Neuron (in vitro differentiated cells): ENCODE measurements around the gene FHOD3.

Source experiments
- H2AFZ ChIP-seq: one replicate; pipeline ENCODE4 v1.6.1; 2013; ENCODE audit warnings: low read depth, mild to moderate bottlenecking, inconsistent platforms, low read length, moderate library complexity
- H3K27me3 ChIP-seq: one replicate; pipeline ENCODE4 v1.6.1; 2013; ENCODE audit warnings: low read length; ENCODE audit not compliant: insufficient read depth
- H3K36me3 ChIP-seq: one replicate; pipeline ENCODE4 v1.6.1; 2013; ENCODE audit warnings: low read length; ENCODE audit not compliant: insufficient read depth
- H3K4me1 ChIP-seq: one replicate; pipeline ENCODE4 v1.6.1; 2013; ENCODE audit warnings: low read length; ENCODE audit not compliant: insufficient read depth
- H3K4me3 ChIP-seq: 2 replicates; pipeline ENCODE4 v1.5.1; 2013; ENCODE audit warnings: mild to moderate bottlenecking, low read length, moderate library complexity
- H3K9me3 ChIP-seq: one replicate; pipeline ENCODE4 v1.6.1; 2013; ENCODE audit warnings: low read length

FHOD3 gene

GRCh38 chr18:36665952-36666351 lies 368.4 kb downstream of the FHOD3 start:
- Histone ChIP-seq H3K27me3 (no peaks in the 10 kb centered on the region), H3K9me3 (no peaks in the 10 kb centered on the region), H3K4me3 (no peak overlapping the region), H2AFZ (no peak overlapping the region), H3K4me1 (no peaks in the 10 kb centered on the region), H3K36me3 (no peaks in the 10 kb centered on the region)

DNA sequence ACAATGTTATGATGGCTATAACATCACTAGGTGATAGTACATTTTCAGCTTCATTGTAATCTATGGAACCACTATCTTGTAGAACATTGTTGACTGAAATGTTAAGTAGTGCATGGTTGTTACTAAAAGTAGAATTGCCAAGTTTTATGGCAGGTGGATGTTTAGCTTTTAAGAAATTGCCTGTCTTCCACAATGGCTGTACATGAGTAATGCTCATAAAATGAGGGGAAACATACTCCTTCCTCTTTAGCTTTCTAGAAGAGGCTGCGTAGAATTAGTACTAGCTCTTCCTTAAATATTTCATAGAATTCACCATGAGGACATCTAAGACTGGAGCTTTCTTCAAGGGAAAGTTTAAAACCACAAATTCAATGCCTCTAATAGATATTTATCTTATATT lies 370.3 kb downstream of the FHOD3 start:
- Histone ChIP-seq H3K27me3 (no peaks in the 10 kb centered on the region), H3K4me3 (no peak overlapping the region), H2AFZ (no peak overlapping the region), H3K9me3 (no peaks in the 10 kb centered on the region), H3K4me1 (no peaks in the 10 kb centered on the region), H3K36me3 (no peaks in the 10 kb centered on the region)

GRCh38 chr18:36668349-36668748 lies 370.8 kb downstream of the FHOD3 start:
- Histone ChIP-seq H3K4me1 (no peaks in the 10 kb centered on the region), H3K9me3 (no peaks in the 10 kb centered on the region), H3K4me3 (no peak overlapping the region), H3K27me3 (no peaks in the 10 kb centered on the region), H2AFZ (no peak overlapping the region), H3K36me3 (no peaks in the 10 kb centered on the region)

- H2AFZ ChIP-seq, result no peak overlapping the region
- peaks cover 2% of the 10 kb centered on the region for H3K36me3 ChIP-seq
- no peaks in the 10 kb centered on the region for H3K4me1 ChIP-seq
- H3K4me3 ChIP-seq, result no peak overlapping the region
- no peaks in the 10 kb centered on the region for H3K27me3 ChIP-seq
- H3K9me3 ChIP-seq, result peaks cover 9% of the 10 kb centered on the region
Observed at GRCh38 chr18:36672437-36673344, 375.2 kb downstream of the FHOD3 start.

- H2AFZ ChIP-seq, result no peak overlapping the region
- H3K9me3 ChIP-seq, result peaks cover 9% of the 10 kb centered on the region
- no peaks in the 10 kb centered on the region for H3K27me3 ChIP-seq
- no peak overlapping the region for H3K4me3 ChIP-seq
- H3K4me1 ChIP-seq, result no peaks in the 10 kb centered on the region
- H3K36me3 ChIP-seq, result peaks cover 2% of the 10 kb centered on the region
Observed at GRCh38 chr18:36673452-36673851, 375.9 kb downstream of the FHOD3 start.

DNA sequence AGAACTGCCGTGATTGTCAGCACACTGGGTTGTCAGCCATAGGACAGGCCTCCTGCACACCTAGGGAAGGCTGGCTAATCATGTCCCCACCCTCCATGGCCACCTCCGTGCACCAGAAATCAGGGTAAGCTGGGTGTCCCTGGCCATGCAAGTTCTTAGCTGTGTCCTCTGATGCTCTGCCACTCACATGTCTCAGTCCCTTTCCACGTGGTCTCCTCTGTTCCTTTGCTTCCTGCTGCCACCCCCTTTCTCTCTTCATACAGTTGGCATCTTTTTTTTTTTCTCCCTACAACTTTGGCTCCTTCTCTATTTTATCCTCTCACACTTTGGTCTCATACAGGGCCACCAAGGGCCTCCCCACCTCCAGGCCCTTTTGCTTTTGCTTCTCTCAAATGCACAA lies 377.6 kb downstream of the FHOD3 start:
- Histone ChIP-seq H3K4me1 (no peaks in the 10 kb centered on the region), H3K27me3 (no peaks in the 10 kb centered on the region), H2AFZ (no peak overlapping the region), H3K4me3 (no peak overlapping the region), H3K36me3 (peaks cover 2% of the 10 kb centered on the region), H3K9me3 (peaks cover 9% of the 10 kb centered on the region)

DNA sequence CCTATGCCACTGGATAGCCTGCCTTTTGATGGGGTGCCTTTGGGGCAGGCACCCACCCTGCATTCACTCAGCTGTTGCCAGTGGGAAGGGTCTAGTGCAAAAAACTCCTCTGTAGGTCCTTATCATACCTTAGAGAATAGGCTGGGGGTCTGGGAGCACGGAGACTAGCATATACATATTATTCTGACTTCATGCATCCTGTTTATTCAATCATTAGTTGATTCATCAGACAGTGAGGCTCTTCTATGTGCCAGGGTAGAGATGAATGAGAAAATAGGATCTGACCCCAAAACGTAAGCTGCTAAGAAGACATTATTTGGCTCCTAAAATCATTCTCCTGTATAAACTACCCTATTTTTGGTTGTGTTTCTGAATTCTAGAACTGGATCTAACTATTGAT lies 378.0 kb downstream of the FHOD3 start:
- Histone ChIP-seq H3K36me3 (peaks cover 2% of the 10 kb centered on the region), H3K4me1 (no peaks in the 10 kb centered on the region), H2AFZ (no peak overlapping the region), H3K4me3 (no peak overlapping the region), H3K9me3 (peaks cover 9% of the 10 kb centered on the region), H3K27me3 (no peaks in the 10 kb centered on the region)

DNA sequence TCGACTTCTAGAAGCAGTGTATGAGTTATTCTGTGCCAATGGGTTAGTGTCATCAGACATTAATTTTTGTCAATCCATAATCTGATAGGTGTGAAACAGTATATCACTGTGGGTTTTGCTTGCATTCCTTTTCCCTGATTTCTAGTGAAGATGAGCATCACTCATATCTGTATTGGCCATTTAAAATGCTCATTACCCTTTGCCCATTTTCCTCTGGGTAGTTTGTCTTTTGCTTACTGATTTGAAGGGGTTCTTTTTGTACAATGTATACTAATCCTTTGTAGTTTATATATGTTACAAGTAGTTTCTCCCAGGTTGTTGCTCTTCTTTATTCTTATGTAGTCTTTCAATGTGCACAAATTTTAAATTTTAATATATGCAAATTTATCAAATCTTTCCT lies 379.1 kb downstream of the FHOD3 start:
- no peaks in the 10 kb centered on the region for H3K4me1 ChIP-seq
- H3K36me3 ChIP-seq, result peaks cover 5% of the 10 kb centered on the region
- no peak overlapping the region for H2AFZ ChIP-seq
- H3K27me3 ChIP-seq, result no peaks in the 10 kb centered on the region
- H3K4me3 ChIP-seq, result no peak overlapping the region
- peaks cover 9% of the 10 kb centered on the region for H3K9me3 ChIP-seq

DNA sequence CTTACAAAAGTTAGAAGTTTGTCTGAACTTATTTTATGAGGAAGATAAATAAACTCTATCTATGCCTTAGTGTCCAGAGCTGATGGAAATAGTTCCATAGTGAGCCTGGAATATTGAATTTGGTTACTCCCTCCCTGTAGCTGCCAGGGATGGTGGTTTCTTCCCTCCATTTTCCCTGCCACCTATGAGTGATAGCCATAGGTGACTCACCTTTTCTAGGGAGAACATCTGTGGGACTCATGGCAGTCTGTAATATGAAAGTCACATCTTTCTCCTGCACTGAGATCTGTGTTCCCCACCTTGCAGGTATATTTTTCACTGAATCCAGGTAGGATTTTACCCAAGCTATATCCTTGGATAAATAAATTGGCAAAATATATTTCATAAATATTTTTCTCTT lies 382.5 kb downstream of the FHOD3 start:
- no peak overlapping the region for H2AFZ ChIP-seq
- H3K27me3 ChIP-seq, result no peaks in the 10 kb centered on the region
- H3K36me3 ChIP-seq, result peaks cover 19% of the 10 kb centered on the region
- H3K9me3 ChIP-seq, result peaks cover 11% of the 10 kb centered on the region
- H3K4me1 ChIP-seq, result no peaks in the 10 kb centered on the region
- H3K4me3 ChIP-seq, result no peak overlapping the region

GRCh38 chr18:36685580-36685979 lies 388.1 kb downstream of the FHOD3 start:
- peaks cover 18% of the 10 kb centered on the region for H3K36me3 ChIP-seq
- no peaks in the 10 kb centered on the region for H3K4me1 ChIP-seq
- no peak overlapping the region for H2AFZ ChIP-seq
- no peak overlapping the region for H3K4me3 ChIP-seq
- peaks cover 5% of the 10 kb centered on the region for H3K9me3 ChIP-seq
- no peaks in the 10 kb centered on the region for H3K27me3 ChIP-seq

DNA sequence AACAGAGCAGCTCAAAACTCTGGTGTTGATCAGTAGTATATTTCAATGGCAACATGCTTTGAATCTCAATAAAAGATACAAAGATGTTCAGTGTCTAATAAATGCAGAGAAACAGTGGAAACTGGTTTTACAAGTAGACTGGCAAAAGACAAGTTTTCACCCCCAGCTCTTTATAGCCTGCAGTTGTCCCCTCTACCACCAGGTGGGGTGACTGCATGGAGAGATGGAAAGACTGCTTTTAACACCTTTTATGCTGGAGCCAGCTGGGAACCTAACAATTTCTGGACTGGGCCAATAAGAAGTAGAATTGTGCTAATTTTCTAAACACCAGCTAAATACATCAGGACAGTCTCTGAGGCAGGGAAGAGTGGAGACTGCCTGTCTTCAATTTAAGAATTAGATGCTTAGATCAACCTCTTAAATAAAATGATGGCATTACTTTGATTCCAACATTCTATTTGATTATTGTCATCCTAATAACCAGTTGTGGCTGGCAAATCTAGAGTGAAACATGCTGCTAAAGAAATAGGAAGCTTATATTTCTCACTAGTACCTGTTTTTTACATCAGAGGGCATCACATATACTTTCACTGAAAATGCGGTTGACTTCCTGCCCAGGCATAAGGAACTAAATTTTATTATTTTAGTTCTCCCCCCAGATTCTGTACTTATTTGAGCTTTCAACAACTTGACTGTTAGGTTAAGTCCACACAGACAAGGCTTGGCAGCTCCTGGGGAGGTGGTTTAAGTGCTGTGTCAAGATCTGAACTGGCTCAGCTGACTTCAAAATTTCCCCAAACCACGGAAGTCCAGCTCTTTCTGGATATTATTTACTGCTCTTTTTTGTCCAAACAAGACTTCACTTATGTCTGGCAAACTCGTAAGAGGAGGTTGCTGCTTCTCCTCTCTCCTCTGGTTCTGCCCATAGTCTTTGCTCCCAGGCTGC lies 390.8 kb downstream of the FHOD3 start:
- no peak overlapping the region for H3K4me3 ChIP-seq
- no peaks in the 10 kb centered on the region for H3K27me3 ChIP-seq
- H3K9me3 ChIP-seq, result peaks cover 5% of the 10 kb centered on the region
- H2AFZ ChIP-seq, result no peak overlapping the region
- H3K4me1 ChIP-seq, result no peaks in the 10 kb centered on the region
- H3K36me3 ChIP-seq, result peaks cover 11% of the 10 kb centered on the region

GRCh38 chr18:36692371-36692770 lies 394.9 kb downstream of the FHOD3 start:
- Histone ChIP-seq H3K4me3 (no peak overlapping the region), H2AFZ (no peak overlapping the region), H3K27me3 (no peaks in the 10 kb centered on the region), H3K4me1 (no peaks in the 10 kb centered on the region), H3K9me3 (no peaks in the 10 kb centered on the region), H3K36me3 (peaks cover 7% of the 10 kb centered on the region)

DNA sequence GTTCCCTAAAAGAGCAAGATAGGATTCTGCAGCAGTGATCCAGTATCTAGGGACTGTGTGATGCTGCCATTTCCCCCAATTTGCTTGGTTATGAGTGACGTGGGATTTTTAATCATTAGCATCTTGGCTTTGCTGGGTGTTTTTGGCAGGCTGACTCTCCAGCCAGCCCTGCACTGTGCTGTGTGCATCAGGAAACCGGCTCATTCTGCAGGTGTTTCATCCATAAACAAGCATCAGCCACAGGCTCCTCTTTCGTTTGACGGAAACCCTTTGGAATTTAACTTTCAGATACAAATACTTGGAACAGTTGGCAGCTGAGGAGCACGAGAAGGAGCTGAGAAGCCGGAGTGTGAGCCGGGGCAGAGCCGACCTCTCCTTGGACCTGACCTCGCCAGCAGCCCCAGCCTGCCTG lies 395.4 kb downstream of the FHOD3 start:
- no peaks in the 10 kb centered on the region for H3K4me1 ChIP-seq
- no peaks in the 10 kb centered on the region for H3K9me3 ChIP-seq
- no peak overlapping the region for H3K4me3 ChIP-seq
- peaks cover 7% of the 10 kb centered on the region for H3K36me3 ChIP-seq
- H2AFZ ChIP-seq, result no peak overlapping the region
- H3K27me3 ChIP-seq, result no peaks in the 10 kb centered on the region
